Stomach smooth muscle (tissue), 2 donors: ENCODE measurements around the gene RREB1.

ENCODE experiments used
- H3K27ac ChIP-seq: one replicate; pipeline ENCODE4 v1.7.0; 2013; ENCODE audit warnings: mild to moderate bottlenecking, low read length, inconsistent platforms
- H3K27me3 ChIP-seq, 2 donors: one replicate each; pipeline ENCODE4 v1.7.0; 2013; ENCODE audit warnings: low read length in 2 of 2; ENCODE audit not compliant: insufficient read depth in 2 of 2, control insufficient read depth in 1 of 2
- H3K36me3 ChIP-seq, 2 donors: one replicate each; pipeline ENCODE4 v1.7.0; 2013; ENCODE audit warnings: low read length in 2 of 2; ENCODE audit not compliant: control insufficient read depth in 2 of 2, insufficient read depth in 2 of 2
- H3K4me1 ChIP-seq: one replicate; pipeline ENCODE4 v1.7.0; 2013; ENCODE audit warnings: low read length; ENCODE audit not compliant: control insufficient read depth, insufficient read depth
- H3K4me3 ChIP-seq, 2 donors: one replicate each; pipeline ENCODE4 v1.7.0; 2013; ENCODE audit warnings: low read length in 2 of 2
- H3K9ac ChIP-seq, 2 donors: one replicate each; pipeline ENCODE4 v1.7.0; 2013; ENCODE audit warnings: low read length in 2 of 2, mild to moderate bottlenecking in 1 of 2
- H3K9me3 ChIP-seq, 2 donors: one replicate each; pipeline ENCODE4 v1.7.0; 2013; ENCODE audit warnings: low read length in 2 of 2; ENCODE audit not compliant: control insufficient read depth in 2 of 2
- donor health status: healthy.
- donor health status: Pancreatic carcinoma.

RREB1 gene

DNA sequence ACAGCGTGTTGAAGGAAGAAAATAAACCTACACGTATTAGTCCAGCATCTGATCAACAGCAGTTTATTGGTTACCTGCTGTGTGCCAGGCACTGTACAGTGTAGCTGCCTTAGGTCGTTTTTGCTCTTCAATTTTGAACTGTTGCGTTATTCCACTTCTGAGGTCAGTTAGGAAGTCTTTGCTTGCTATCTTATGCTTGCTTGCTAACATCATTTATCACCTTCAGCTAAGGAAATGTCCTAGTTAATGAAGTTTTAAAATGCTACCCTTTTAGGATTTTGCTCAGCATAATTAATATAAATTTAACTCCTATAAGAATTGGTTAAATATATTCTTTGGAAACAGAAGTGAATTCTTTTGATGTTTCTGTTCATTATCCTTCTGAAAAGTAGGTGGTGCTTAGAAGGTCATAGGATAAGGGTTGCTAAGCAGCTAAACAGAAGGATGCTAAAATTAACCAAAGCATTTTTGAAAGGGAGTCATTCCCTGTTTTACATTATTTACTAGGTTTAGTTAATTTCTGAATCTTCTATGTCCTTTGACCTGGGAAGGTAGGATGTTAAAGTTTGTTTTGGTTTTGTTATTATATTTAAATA, 3.4 kb downstream of the RREB1 start:
- Histone ChIP-seq H3K9me3 (no peaks in the 10 kb centered on the region), H3K27me3 (no peaks in the 10 kb centered on the region), H3K4me1 (peaks cover 49% of the 10 kb centered on the region), H3K9ac (no peak overlapping the region), H3K4me3 (no peak overlapping the region), H3K27ac (peak overlapping the region; percentile 8), H3K36me3 (no peaks in the 10 kb centered on the region)

DNA sequence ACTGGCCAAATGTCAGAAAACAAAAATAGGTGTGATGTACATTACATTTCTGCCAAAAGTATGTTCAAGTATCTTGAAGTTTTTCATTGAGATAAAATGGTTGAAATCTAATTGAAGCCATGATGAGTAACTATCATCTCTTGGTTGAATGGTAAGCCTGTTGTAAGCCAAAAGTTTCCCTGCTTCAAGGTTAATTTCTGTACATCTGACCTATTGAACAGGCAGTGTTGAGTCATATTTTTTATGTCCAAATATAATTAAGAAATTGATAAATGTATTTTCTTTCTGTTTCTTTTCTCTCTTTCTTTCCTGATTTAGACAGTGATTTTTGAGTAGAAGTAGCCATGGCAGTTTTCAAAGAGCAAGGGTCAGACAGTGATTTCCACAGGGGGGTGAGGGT, 4.4 kb downstream of the RREB1 start:
- H3K9ac ChIP-seq, result no peak overlapping the region
- H3K4me3 ChIP-seq, result no peak overlapping the region
- H3K4me1 ChIP-seq, result peaks cover 48% of the 10 kb centered on the region
- H3K36me3 ChIP-seq, result no peaks in the 10 kb centered on the region
- no peaks in the 10 kb centered on the region for H3K27me3 ChIP-seq
- H3K27ac ChIP-seq, result no peak overlapping the region
- H3K9me3 ChIP-seq, result no peaks in the 10 kb centered on the region

DNA sequence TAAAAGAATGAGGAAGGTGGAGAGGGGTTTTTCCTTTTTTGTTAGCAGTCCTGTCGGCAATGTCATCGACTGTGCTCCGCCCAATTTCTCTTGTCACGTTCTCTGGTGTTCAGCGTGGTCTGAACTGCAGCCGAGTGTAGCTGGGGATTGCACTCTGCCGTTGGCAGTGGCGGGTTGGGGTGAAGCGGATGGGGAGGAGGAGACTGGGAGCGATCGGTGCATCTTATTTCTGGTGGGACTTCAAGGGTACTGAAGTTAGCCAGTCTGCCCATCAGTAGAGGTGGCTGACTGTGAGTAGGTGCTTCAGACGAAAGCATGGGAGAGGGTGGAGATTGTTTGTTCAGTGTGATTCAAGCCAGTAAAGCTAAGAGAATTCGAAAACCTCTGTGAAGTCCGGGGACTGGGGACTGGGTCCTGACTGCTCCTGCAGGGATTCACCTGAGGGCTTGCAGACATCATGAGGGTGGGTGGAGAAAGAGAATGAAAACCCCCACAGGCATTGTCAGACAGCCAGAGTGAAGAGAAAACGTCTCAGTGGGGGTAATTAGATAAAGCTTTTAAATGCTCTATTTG, 5.1 kb downstream of the RREB1 start:
- no peaks in the 10 kb centered on the region for H3K9me3 ChIP-seq
- no peaks in the 10 kb centered on the region for H3K27me3 ChIP-seq
- no peak overlapping the region for H3K9ac ChIP-seq
- H3K27ac ChIP-seq, result peak overlapping the region; percentile 53
- no peaks in the 10 kb centered on the region for H3K36me3 ChIP-seq
- H3K4me3 ChIP-seq, result peak overlapping the region in 1 of 2 donors; percentile 50
- H3K4me1 ChIP-seq, result peaks cover 48% of the 10 kb centered on the region

DNA sequence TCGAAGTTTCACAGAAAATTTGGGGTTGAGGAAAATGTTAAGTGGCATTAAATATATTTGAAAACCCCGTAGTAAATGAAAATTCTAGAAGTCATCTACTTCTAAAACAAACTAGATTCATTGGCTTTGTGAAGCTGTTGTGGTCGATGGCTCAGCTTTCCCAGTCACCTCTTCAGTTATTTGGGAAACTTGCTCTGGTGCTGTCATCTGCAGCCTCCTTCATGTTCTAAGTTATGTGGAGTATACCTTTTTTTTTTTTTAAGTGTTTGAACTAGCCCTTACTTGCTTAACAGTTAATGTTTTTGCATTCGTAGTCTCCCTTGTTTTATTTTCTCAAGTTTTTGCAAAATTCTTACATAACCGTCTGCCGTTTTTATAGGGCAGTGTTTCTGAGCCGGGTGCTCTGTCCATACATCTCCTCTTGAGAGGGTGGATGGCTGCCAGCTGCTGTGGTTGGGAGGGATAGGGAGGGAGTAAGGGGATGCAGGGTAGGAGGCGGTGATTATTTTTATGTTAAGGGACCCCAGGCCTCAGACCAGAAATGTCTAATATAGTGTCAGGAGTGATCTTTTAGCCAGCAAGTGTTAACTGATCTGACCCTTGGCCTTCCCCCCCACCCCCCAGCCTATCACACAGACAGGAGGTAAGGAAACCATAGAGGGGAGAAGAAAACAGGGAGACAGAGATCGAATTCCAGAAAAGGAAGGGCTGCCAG, 7.1 kb downstream of the RREB1 start:
- Histone ChIP-seq H3K36me3 (no peaks in the 10 kb centered on the region), H3K27ac (peak overlapping the region; percentile 18), H3K4me3 (peak overlapping the region in 1 of 2 donors; percentile 59), H3K4me1 (peaks cover 43% of the 10 kb centered on the region), H3K9ac (no peak overlapping the region), H3K27me3 (no peaks in the 10 kb centered on the region), H3K9me3 (no peaks in the 10 kb centered on the region)

DNA sequence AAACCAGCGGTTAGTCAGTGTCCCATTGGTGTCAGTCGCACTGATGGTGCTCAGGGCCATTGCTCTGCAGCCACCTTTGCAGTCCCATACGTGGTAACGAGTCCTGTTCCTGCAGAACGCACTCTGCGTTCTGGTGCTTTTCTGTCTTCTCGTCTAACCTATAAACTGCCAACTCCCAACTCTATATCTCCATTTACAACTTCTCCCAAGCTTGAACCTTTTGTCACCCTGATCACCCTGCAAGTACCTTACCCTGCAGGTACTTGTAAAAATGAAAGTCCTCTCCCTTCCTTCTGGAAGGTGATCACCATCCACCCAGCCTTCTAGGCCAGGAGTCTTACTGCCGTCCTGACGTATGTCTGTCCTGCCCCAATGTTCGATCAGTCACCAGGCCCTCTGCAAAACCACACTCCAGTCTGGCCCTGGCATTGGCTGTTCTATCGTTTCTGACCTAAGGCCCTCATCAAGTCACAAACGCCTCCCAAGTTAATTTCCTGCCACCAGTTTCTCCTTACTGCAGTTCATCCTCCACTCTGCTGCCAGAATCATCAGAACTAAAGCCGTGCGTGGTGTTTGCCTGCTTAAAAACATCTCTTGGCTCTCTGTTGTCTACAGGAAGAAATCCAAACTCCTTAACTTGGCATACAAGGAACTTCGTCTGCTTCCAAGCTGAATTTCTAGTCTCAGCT, 7.9 kb downstream of the RREB1 start:
- peak overlapping the region in 1 of 2 donors; percentile 59 for H3K4me3 ChIP-seq
- peaks cover 37% of the 10 kb centered on the region for H3K4me1 ChIP-seq
- no peaks in the 10 kb centered on the region for H3K9me3 ChIP-seq
- peak overlapping the region; percentile 18 for H3K27ac ChIP-seq
- peak overlapping the region in 1 of 2 donors; percentile 30 for H3K9ac ChIP-seq
- no peaks in the 10 kb centered on the region for H3K27me3 ChIP-seq
- no peaks in the 10 kb centered on the region for H3K36me3 ChIP-seq

DNA sequence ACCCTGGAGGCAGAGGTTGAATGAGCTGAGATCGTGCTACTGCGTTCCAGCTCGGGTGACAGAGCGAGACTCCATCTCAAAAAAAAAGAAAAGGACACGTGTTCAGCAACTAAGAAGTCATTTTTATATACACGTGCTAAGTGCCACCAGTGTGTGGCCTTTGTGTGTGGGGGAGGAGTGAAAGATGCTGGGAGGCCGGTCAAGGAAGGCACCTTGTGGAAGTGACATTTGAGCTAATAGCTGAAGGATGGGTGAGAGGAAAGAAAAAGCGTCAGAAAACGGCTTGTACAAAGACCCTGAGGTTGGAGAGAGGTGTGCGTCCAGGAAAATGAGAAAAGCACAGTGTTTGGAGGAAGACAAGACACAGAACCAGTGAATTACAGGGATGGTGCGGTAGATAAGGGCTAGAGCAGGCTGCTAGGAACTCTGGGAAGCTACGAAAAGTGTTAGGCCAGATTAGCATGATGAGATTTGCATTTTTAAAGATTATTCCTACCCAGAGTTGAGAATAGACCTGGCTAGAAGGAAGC, 11.6 kb downstream of the RREB1 start:
- H3K27me3 ChIP-seq, result no peaks in the 10 kb centered on the region
- H3K36me3 ChIP-seq, result no peaks in the 10 kb centered on the region
- H3K9me3 ChIP-seq, result no peaks in the 10 kb centered on the region
- H3K9ac ChIP-seq, result no peak overlapping the region
- peaks cover 24% of the 10 kb centered on the region for H3K4me1 ChIP-seq
- peak overlapping the region; percentile 24 for H3K27ac ChIP-seq
- H3K4me3 ChIP-seq, result no peak overlapping the region

GRCh38 chr6:7121700-7122241, 14.0 kb downstream of the RREB1 start:
- peaks cover 12% of the 10 kb centered on the region for H3K4me1 ChIP-seq
- no peaks in the 10 kb centered on the region for H3K36me3 ChIP-seq
- no peak overlapping the region for H3K4me3 ChIP-seq
- H3K27ac ChIP-seq, result no peak overlapping the region
- H3K9me3 ChIP-seq, result no peaks in the 10 kb centered on the region
- H3K9ac ChIP-seq, result no peak overlapping the region
- H3K27me3 ChIP-seq, result no peaks in the 10 kb centered on the region

DNA sequence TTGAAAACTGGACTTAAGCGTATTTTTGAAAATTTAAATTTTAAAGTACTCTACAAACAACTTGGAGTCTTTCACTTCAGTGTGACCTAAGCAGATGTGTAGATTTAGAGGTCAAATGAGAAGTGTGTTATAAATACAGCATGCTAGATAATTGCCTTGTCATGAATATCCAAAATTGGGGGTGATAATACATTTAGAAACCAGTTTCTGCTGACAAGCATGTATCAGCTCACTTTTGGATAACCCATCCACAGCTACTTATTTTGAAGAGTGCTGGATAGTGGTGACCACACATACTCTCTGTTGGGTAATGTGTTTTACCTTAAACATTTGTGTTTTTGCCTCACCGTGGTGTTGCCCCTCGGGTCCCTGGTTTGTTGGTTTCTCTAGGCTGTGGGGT, 14.9 kb downstream of the RREB1 start:
- Histone ChIP-seq H3K27ac (no peak overlapping the region), H3K9me3 (no peaks in the 10 kb centered on the region), H3K4me3 (no peak overlapping the region), H3K36me3 (no peaks in the 10 kb centered on the region), H3K27me3 (no peaks in the 10 kb centered on the region), H3K9ac (no peak overlapping the region), H3K4me1 (peaks cover 12% of the 10 kb centered on the region)

DNA sequence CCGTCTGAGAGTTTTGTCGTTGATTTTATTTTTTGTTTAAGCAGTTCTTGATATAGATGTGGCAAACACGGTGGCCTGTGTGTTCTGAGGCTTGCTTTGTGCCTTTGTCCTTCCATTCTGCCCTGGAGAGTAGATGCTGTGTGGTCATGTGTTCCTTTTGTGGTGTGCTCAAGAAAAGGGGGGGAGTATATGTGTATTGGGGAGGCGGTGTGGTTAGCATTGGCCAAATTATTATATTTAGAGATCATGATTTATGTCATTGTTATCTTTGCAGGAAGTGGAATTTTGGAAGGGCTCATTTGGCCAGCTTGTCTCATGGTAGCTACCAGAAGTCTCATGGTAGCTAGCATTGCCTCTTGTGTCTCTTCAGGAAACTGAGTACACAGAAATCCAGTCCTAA, 16.4 kb downstream of the RREB1 start:
- Histone ChIP-seq H3K27ac (no peak overlapping the region), H3K9me3 (no peaks in the 10 kb centered on the region), H3K4me1 (peaks cover 17% of the 10 kb centered on the region), H3K4me3 (no peak overlapping the region), H3K36me3 (no peaks in the 10 kb centered on the region), H3K27me3 (no peaks in the 10 kb centered on the region), H3K9ac (no peak overlapping the region)

DNA sequence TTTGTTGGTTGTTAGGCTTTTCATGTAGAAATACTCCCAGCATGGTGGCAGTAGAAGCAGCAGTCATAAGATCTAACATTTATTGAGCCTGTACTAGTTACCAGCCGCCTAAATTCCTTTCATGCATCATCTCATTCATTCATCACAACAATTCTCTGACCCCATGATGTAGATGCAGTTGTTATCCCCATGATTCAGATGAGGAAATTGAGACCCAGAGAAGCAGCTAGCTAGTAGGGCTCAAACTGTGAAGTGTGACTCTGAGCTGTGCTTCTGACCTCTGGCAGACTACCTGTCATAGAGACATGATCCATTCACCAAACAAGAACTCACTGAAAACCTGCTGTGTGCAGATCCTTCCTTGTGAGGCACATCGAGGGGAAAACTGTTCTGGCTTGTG, 16.9 kb downstream of the RREB1 start:
- Histone ChIP-seq H3K4me1 (peaks cover 21% of the 10 kb centered on the region), H3K9ac (no peak overlapping the region), H3K36me3 (no peaks in the 10 kb centered on the region), H3K4me3 (no peak overlapping the region), H3K27ac (peak overlapping the region; percentile 6), H3K9me3 (no peaks in the 10 kb centered on the region), H3K27me3 (no peaks in the 10 kb centered on the region)
